ENCODE data around the gene MACROD2. TPM values are rescaled to one million over a fixed set of nuclear protein-coding genes. Genes with fewer than 3 reads are reported as not detected.

MACROD2 gene
- total and polyA plus RNA-seq, 7 donors = 0.20 to 4.8 (median 0.87) TPM

DNA sequence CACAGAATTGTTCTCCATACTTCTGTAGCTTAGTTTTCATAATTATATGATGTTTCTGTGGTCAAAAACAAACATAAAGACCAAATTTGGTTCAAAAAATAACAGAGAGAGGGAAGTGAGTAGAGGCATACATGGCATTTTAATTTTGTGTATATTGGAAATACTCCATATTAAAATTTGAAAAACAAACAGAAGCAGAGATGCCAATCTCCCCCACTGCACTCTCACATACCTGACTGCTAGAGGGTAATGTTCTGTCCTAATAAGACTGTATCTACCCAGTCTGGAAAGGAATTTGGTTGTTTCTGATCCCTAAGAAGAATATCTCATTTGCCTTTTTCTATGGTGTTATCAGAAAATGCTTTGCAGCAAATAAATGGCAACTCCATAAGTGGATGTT lies 1301.1 kb downstream of the MACROD2 start:
- Histone ChIP-seq H3K4me3 (no peak overlapping the region), H3K9me3 (no peaks in the 10 kb centered on the region), H3K27ac (no peak overlapping the region), H3K4me1 (no peaks in the 10 kb centered on the region), H3K27me3 (ENCODE audit: insufficient read depth in 3 of 3, low read length in 2 of 3) (no peaks in the 10 kb centered on the region), H3K36me3 (ENCODE audit: insufficient read depth in 1 of 2, low read depth in 1 of 2) (no peaks in the 10 kb centered on the region)
- intact Hi-C loops (cut with DNase I) = no loop called here
- TF ChIP-seq, protein P1, sequence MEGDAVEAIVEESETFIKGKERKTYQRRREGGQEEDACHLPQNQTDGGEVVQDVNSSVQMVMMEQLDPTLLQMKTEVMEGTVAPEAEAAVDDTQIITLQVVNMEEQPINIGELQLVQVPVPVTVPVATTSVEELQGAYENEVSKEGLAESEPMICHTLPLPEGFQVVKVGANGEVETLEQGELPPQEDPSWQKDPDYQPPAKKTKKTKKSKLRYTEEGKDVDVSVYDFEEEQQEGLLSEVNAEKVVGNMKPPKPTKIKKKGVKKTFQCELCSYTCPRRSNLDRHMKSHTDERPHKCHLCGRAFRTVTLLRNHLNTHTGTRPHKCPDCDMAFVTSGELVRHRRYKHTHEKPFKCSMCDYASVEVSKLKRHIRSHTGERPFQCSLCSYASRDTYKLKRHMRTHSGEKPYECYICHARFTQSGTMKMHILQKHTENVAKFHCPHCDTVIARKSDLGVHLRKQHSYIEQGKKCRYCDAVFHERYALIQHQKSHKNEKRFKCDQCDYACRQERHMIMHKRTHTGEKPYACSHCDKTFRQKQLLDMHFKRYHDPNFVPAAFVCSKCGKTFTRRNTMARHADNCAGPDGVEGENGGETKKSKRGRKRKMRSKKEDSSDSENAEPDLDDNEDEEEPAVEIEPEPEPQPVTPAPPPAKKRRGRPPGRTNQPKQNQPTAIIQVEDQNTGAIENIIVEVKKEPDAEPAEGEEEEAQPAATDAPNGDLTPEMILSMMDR (IDR thresholded peaks at IDR 0.05) = no peak
- no peak for DNase-seq
- ATAC-seq = no peak

DNA sequence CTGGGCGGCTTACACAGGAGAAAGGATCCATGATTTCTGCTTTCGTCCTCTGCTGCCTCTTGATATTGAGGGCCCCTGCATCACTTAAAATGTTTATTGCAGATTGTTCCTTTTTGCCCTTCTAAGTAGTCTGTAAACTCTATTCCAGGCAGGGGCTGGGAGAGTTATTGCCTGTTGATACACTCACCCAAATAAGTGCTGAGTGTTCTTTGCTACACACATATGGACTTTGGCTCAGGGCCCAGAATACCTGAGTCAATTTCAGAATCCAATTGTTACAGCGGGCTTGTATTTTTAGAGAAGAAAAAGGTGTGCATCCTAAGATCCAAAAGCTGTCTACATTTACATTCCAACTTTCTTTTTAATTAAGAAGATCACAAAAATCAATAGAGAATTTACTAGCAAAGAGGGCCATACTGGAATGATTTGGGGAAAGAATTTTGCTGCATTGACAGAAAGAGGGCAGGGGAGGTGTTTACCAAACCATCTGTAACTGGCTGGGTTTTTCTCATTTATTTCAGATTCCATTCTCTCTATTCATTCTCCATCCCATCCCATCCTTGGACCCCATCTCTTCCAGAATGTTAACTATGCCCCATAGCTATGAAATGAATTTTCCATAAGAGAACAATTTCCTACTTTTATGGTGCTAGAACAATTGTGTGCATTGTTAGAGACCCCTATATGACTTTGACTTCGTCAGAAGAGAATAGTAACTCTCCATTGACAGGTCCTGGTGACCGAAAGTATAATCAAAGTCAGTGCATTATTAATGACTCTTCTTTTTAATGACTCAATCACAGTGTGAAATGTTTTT lies 1302.0 kb downstream of the MACROD2 start:
- DNase-seq (no peak), ATAC-seq (no peak)
- 83 to 94% (median 88%) methylated on average over 5 of the region's 5 CpGs for WGBS, 3 donors
- no peak overlapping the region for H3K27ac ChIP-seq
- H3K36me3 ChIP-seq (ENCODE audit: insufficient read depth in 1 of 2, low read depth in 1 of 2) = no peaks in the 10 kb centered on the region
- H3K9me3 ChIP-seq = no peaks in the 10 kb centered on the region
- intact Hi-C loops (cut with DNase I) = no loop called here
- no peaks in the 10 kb centered on the region for H3K4me1 ChIP-seq
- TF ChIP-seq, protein P1 (IDR thresholded peaks at IDR 0.05) = no peak
- no peak overlapping the region for H3K4me3 ChIP-seq
- H3K27me3 ChIP-seq (ENCODE audit: insufficient read depth in 3 of 3, low read length in 2 of 3) = no peaks in the 10 kb centered on the region

DNA sequence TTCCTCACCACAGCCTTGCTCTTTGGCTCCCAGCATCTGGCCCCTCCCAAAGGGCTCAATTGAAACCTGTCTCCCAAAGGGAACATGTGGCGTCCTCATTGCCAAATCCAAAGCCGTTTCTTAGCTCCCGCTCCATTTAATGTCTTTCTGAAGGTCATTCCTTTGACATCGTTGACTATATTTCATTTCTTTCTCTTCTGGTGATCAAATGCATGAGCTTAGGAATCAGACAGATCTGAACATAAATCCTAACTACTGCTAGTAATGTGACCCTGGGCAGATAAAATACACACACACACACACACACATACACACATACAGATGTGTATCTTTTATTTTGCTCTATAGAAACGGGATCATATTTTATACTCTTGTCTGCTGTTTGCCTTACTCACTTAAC lies 1306.8 kb downstream of the MACROD2 start:
- no peaks in the 10 kb centered on the region for H3K36me3 ChIP-seq (ENCODE audit: insufficient read depth in 1 of 2, low read depth in 1 of 2)
- DNase-seq (no peak), ATAC-seq (no peak)
- no peaks in the 10 kb centered on the region for H3K27me3 ChIP-seq (ENCODE audit: insufficient read depth in 3 of 3, low read length in 2 of 3)
- no peaks in the 10 kb centered on the region for H3K9me3 ChIP-seq
- WGBS, 3 donors = 35 to 53% (median 42%) methylated on average over 5 of the region's 5 CpGs
- TF ChIP-seq, protein P1 (IDR thresholded peaks at IDR 0.05) = no peak
- no peak overlapping the region for H3K4me3 ChIP-seq
- H3K4me1 ChIP-seq = no peaks in the 10 kb centered on the region
- intact Hi-C loops (cut with DNase I) = no loop called here
- no peak overlapping the region for H3K27ac ChIP-seq

DNA sequence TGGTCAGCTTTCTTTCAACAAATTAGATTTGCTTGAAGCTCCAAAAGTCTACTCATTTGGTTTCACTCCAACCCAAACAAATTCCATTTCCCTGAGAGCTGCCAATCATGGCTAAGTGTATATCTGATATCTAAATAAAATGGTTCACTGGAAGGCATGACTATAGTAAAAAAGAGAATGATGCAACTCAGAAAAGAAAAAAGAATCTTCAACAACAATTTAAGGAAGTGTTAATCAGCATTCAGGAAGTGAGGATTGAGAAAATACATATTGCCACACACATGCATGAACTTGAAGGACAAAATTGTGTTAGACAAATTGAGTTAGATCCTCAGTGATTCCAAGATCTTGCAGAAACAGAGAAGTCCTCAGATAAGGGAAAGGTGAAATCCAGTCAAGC lies 1315.0 kb downstream of the MACROD2 start:
- intact Hi-C loops (cut with DNase I) = no loop called here

More for the DNA sequence above, 1315.0 kb downstream of the MACROD2 start:
- Histone ChIP-seq H3K36me3 (ENCODE audit: insufficient read depth in 1 of 2, low read depth in 1 of 2) (no peaks in the 10 kb centered on the region), H3K27ac (no peak overlapping the region), H3K4me1 (no peaks in the 10 kb centered on the region), H3K4me3 (no peak overlapping the region), H3K9me3 (peaks cover 5% of the 10 kb centered on the region), H3K27me3 (ENCODE audit: insufficient read depth in 3 of 3, low read length in 2 of 3) (peaks cover 0 to 2% (median 0%) of the 10 kb centered on the region in 3 donors)
- ATAC-seq = no peak
- TF ChIP-seq, protein P1 (IDR thresholded peaks at IDR 0.05) = no peak
- no peak for DNase-seq

All from psoas muscle (tissue), 8 donors.